H1 (cell line): ENCODE results near the gene CHRM4. TPM values are rescaled to one million over a fixed set of nuclear protein-coding genes. Genes with fewer than 3 reads are reported as not detected.

ENCODE experiments used
- GTF2F1 ChIP-seq: IDR thresholded peaks from 2 replicates; pipeline ENCODE4 v1.6.1; 2012; ENCODE audit warnings: low read depth, low read length, improper control_type of control experiment, borderline replicate concordance
- HDAC6 ChIP-seq: IDR thresholded peaks from one replicate; pipeline ENCODE4 v1.7.1; 2012; ENCODE audit warnings: low read depth, mild to moderate bottlenecking, inconsistent platforms, low read length, moderate library complexity
- PHF8 ChIP-seq: fragments of 200-600 bp; sonication (generic); conservative IDR thresholded peaks from 2 replicates; pipeline ENCODE4 v1.7.1; 2012; ENCODE audit warnings: low read depth, mild to moderate bottlenecking, inconsistent platforms, low read length, moderate library complexity
- SAP30 ChIP-seq: fragments of 300-600 bp; sonication (generic); IDR thresholded peaks from 2 replicates; pipeline ENCODE4 v1.7.1; 2012; ENCODE audit warnings: low read length, moderate library complexity, mild to moderate bottlenecking, inconsistent platforms; ENCODE audit not compliant: insufficient read depth, insufficient replicate concordance
- USF2 ChIP-seq: IDR thresholded peaks from 2 replicates; pipeline ENCODE4 v1.6.1; 2011; ENCODE audit warnings: low read length, improper control_type of control experiment
- polyA plus RNA-seq, 7 experiments: library from polyadenylated mRNA; depleted of rRNA in 3 of 7; stranded (reverse) in 5 of 7; unstranded in 2 of 7; fragments of >200 nt in 5 of 7; fragments of 200-250 nt in 2 of 7; gene quantifications; 1 replicate in 5 of 7; 2 replicates in 1 of 7; 4 replicates in 1 of 7; pipeline versions ENCODE4 v1.2.1 to v1.2.3, GENCODE V29; 2011 to 2013; ENCODE audit warnings: missing spikeins in 2 of 7, mixed read lengths in 2 of 7
- total RNA-seq: library from RNA; stranded (reverse); fragmentation: NEBNext Ultra II Directional; extraction: Animal tissue kit (Norgen Biotek cat#: 25700); gene quantifications from 2 replicates; pipeline ENCODE4 v1.2.1, GENCODE V29; 2021

The CHRM4 gene
- total and polyA plus RNA-seq, 2 of the 8 experiments (the other 6 are each of a cell fraction or from before 2014, with no cell fraction given): 1.1 to 1.3 TPM

- TF ChIP-seq SAP30 (no peak), HDAC6 (no peak), PHF8 (no peak), USF2 (no peak), GTF2F1 (no peak)
Measured at GRCh38 chr11:46345881-46346484, 45.6 kb downstream of the CHRM4 start (continued).
